Esophagus muscularis mucosa (tissue), 2 donors: ENCODE results near the gene HLCS.

Source experiments
- POLR2A ChIP-seq: fragments of 450-650 bp; IDR thresholded peaks from one replicate; pipeline ENCODE4 v1.6.1; 2017; ENCODE audit warnings: antibody characterized with exemption, moderate library complexity, mild to moderate bottlenecking, low read depth
- POLR2AphosphoS5 ChIP-seq, 2 donors: sonication (generic); formaldehyde crosslinking; IDR thresholded peaks; one replicate each; pipeline ENCODE4 v1.6.1; 2017; ENCODE audit warnings: antibody characterized with exemption in 2 of 2

- TF ChIP-seq POLR2AphosphoS5 (IDR thresholded peaks at IDR 0.05) (peak; percentile 48 to 56), POLR2A (no peak)
Observed at GRCh38 chr21:36989699-36990507, 23.4 kb upstream of the HLCS start.
